NCI-H2196 (cell line): Measurements from ENCODE around the gene TDRD10.

Experiments used
- DNase-seq: peaks from one replicate; lab custom pipeline; 2025; ENCODE audit not compliant: unreplicated experiment; lab: John Stamatoyannopoulos, UW

Gene TDRD10, protein sequence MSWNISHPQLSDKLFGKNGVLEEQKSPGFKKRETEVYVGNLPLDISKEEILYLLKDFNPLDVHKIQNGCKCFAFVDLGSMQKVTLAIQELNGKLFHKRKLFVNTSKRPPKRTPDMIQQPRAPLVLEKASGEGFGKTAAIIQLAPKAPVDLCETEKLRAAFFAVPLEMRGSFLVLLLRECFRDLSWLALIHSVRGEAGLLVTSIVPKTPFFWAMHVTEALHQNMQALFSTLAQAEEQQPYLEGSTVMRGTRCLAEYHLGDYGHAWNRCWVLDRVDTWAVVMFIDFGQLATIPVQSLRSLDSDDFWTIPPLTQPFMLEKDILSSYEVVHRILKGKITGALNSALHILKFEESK

GRCh38 chr1:154502066-154502743 lies at the start of gene TDRD10, which contains the start of gene SHE:
TDRD10 (plus strand) TSS chr1:154502219; CDS start chr1:154506904, 4,685 bp downstream.
SHE (minus strand) TSS chr1:154502412; CDS start chr1:154502026, 386 bp downstream.
- DNase-seq, result no peak

DNA sequence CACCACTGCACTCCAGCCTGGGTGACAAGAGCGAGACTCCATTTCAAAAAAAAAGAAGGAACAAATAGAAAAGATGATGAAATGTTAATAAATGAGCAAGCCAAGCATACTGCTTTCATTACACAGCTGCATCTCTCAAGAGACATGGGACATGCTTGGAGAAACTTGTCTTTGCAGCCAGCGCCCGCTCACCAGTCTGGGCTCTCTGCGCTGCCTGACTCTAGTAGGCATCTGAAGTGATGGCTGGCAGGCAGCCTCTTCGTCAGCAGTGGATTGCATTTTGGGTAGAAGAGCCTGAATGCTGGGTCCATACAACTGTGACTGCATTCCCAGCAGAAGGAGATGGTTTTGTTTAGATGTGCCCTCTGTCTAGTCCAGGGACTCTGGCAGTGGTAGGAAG lies 48.9 kb upstream of the TDRD10 start:
- no peak for DNase-seq

- DNase-seq, result no peak
Measured at GRCh38 chr1:154453574-154454352, 48.3 kb upstream of the TDRD10 start.

- no peak for DNase-seq
Measured at GRCh38 chr1:154454386-154455120, 47.5 kb upstream of the TDRD10 start.

- no peak for DNase-seq
Measured at GRCh38 chr1:154456631-154457030, 45.4 kb upstream of the TDRD10 start.

DNA sequence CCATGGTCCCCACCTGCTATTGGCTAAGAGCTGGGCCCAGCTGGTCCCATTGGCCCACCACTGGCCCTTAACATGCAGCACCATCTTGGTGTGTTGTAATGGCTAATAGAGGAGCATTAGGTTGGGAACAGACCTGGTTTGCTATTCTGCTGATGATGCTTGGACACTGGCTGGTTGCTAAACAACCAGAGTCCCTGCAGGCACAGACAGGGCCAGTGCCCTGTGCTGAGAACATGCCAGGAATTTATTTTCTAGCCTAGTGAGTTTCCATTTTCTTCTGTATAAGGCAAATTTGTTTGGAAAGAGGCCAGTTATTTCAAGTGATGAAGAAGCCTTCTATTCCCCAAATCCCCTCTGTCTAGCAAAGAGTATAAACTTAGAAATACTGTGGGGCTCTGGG lies 42.9 kb upstream of the TDRD10 start:
- DNase-seq, result no peak

GRCh38 chr1:154460695-154461260 lies 41.2 kb upstream of the TDRD10 start:
- DNase-seq, result no peak

GRCh38 chr1:154463512-154463990 lies 38.5 kb upstream of the TDRD10 start:
- DNase-seq, result no peak

DNA sequence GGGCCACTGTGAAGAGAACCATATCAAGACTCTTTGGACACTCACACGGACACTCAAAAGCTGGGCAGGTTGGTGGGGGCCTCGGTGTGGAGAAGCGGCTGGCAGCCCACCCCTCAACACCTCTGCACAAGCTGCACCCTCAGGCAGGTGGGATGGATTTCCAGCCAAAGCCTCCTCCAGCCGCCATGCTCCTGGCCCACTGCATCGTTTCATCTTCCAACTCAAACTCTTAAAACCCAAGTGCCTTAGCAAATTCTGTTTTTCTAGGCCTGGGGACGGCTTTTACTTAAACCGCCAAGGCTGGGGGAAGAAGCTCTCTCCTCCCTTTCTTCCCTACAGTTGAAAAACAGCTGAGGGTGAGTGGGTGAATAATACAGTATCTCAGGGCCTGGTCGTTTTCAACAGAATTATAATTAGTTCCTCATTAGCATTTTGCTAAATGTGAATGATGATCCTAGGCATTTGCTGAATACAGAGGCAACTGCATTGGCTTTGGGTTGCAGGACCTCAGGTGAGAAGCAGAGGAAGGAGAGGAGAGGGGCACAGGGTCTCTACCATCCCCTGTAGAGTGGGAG lies 36.3 kb upstream of the TDRD10 start:
- no peak for DNase-seq

- no peak for DNase-seq
Measured at GRCh38 chr1:154466206-154466605, 35.8 kb upstream of the TDRD10 start.

- DNase-seq, result no peak
Measured at GRCh38 chr1:154466921-154467417, 35.0 kb upstream of the TDRD10 start.

- DNase-seq, result no peak
Measured at GRCh38 chr1:154467434-154468102, 34.5 kb upstream of the TDRD10 start.

- no peak for DNase-seq
Measured at GRCh38 chr1:154468535-154469250, 33.3 kb upstream of the TDRD10 start.

DNA sequence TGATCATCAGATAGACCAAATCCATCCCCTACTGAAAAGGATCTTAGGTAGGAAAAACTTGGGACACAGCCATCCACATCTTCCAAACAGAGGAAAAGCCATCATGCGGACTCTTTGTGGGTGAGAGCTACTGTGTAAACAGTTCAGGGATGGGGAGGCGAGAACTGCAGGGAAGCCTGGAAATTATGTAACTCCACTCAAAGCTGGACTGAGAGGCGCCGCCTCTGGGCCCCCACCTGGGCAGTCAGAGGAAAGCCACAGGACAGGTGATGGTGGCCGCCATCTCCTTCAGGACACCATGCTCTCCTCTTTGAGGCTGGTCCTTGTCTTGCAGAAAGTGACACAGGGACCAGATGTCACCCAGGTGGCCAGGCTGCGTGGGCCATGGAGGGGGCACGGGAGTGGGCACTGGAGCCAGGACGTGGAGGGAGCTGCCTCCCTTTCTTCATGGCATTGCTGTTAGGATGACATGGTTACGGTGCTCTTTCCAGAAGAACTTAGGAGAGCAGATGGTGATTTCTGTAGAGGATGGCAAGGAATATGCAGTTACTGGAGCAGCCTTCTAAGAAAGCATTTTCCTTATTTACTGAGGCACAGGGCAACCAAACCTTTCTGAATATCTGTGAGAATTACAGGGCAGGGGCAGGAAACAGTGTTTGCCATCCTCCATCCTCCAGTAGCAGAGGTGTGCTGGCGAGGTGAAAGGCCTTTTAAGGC lies 32.0 kb upstream of the TDRD10 start:
- DNase-seq, result no peak

GRCh38 chr1:154471304-154471703 lies 30.7 kb upstream of the TDRD10 start:
- no peak for DNase-seq

DNA sequence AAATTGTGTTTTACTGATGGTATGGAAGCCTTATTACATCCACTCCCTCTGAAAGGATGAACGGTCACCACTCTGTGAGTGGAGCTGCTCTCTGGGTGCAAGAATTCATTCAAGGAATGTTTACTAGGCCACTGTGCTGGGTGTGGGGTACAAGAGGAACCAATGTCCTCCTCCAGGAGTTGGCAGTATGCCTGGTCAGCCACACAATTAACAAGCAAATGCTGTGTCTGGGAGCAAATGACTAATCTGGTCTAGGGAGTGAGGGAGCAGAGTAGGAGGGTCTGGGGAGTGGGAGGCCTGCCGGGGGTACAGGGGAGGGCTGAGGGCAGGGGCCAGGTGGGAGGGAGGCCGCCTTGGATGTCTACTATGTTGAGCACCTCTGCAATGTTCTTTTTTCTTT lies 27.2 kb upstream of the TDRD10 start:
- DNase-seq, result peak; percentile 19

GRCh38 chr1:154476791-154477190 lies 25.2 kb upstream of the TDRD10 start:
- DNase-seq, result no peak

GRCh38 chr1:154478013-154478412 lies 24.0 kb upstream of the TDRD10 start:
- DNase-seq, result no peak
